ENCODE measurements around the gene CERS5. TPM values are rescaled to one million over a fixed set of nuclear protein-coding genes. Genes with fewer than 3 reads are reported as not detected.
A peak's percentile ranks its signal among the peaks of the same experiment; 100 is the strongest.

Gene CERS5
- total and polyA plus RNA-seq, 4 donors = 6.9 to 16.2 (median 8.2) TPM

GRCh38 chr12:50175716-50176026, 8.5 kb upstream of the CERS5 start:
- DNase-seq (ENCODE audit: low spot score) = no peak
- Histone ChIP-seq H3K9ac (ENCODE audit: low read depth in 1 of 2, low read length in 2 of 2) (no peak overlapping the region), H3K27me3 (ENCODE audit: control insufficient read depth in 4 of 4, insufficient read depth in 4 of 4, low read length in 3 of 4) (no peaks in the 10 kb centered on the region), H3K4me3 (ENCODE audit: low read depth in 1 of 3, low read length in 3 of 3) (no peak overlapping the region), H3K36me3 (ENCODE audit: control insufficient read depth in 4 of 4, insufficient read depth in 3 of 4, low read depth in 1 of 4, low read length in 3 of 4) (peaks cover 1 to 17% (median 10%) of the 10 kb centered on the region in 4 donors), H3K27ac (ENCODE audit: low read depth in 1 of 2, low read length in 2 of 2) (no peak overlapping the region), H3K9me3 (ENCODE audit: control insufficient read depth in 4 of 4, low read length in 3 of 4) (no peaks in the 10 kb centered on the region), H3K4me1 (ENCODE audit: control insufficient read depth in 4 of 4, insufficient read depth in 4 of 4, low read length in 3 of 4) (no peaks in the 10 kb centered on the region)
- 33% methylated on average over 1 of the region's 1 CpG for WGBS
- TF ChIP-seq YY1 (IDR thresholded peaks at IDR 0.05) (no peak), RAD21 (IDR thresholded peaks at IDR 0.05) (no peak), TAF1 (conservative IDR thresholded peaks at IDR 0.05) (no peak), FOXA1 (IDR thresholded peaks at IDR 0.05) (no peak), GABPA (IDR thresholded peaks at IDR 0.05 in 1 of 2, conservative IDR thresholded peaks at IDR 0.05 in 1 of 2) (no peak), CTCF (IDR thresholded peaks at IDR 0.05; ENCODE audit: low read depth, low read length, missing input control) (no peak), HNF4A (conservative IDR thresholded peaks at IDR 0.05) (no peak)
- TF ChIP-seq, protein P1, sequence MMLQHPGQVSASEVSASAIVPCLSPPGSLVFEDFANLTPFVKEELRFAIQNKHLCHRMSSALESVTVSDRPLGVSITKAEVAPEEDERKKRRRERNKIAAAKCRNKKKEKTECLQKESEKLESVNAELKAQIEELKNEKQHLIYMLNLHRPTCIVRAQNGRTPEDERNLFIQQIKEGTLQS (IDR thresholded peaks at IDR 0.05) = no peak

- H3K36me3 ChIP-seq (ENCODE audit: control insufficient read depth in 4 of 4, insufficient read depth in 3 of 4, low read depth in 1 of 4, low read length in 3 of 4) = peaks cover 1 to 17% (median 10%) of the 10 kb centered on the region in 4 donors
- no peaks in the 10 kb centered on the region for H3K27me3 ChIP-seq (ENCODE audit: control insufficient read depth in 4 of 4, insufficient read depth in 4 of 4, low read length in 3 of 4)
- 52% methylated on average over 16 of the region's 16 CpGs for WGBS
- no peak overlapping the region for H3K9ac ChIP-seq (ENCODE audit: low read depth in 1 of 2, low read length in 2 of 2)
- no peak overlapping the region for H3K4me3 ChIP-seq (ENCODE audit: low read depth in 1 of 3, low read length in 3 of 3)
- no peak for TF ChIP-seq SP1 (IDR thresholded peaks at IDR 0.05)
- TF ChIP-seq CTCF (IDR thresholded peaks at IDR 0.05; ENCODE audit: low read depth, low read length, missing input control) = peak; percentile 56
- peak; percentile 90 for TF ChIP-seq RAD21 (IDR thresholded peaks at IDR 0.05)
- no peak for TF ChIP-seq FOXA2 (IDR thresholded peaks at IDR 0.05)
- TF ChIP-seq TAF1 (conservative IDR thresholded peaks at IDR 0.05) = no peak
- TF ChIP-seq FOXA1 (IDR thresholded peaks at IDR 0.05) = no peak
- no peak for TF ChIP-seq REST (IDR thresholded peaks at IDR 0.05)
- no peak for TF ChIP-seq RXRA (IDR thresholded peaks at IDR 0.05)
- no peak for TF ChIP-seq YY1 (IDR thresholded peaks at IDR 0.05)
- no peak for TF ChIP-seq NR2F2 (IDR thresholded peaks at IDR 0.05)
- no peak for TF ChIP-seq JUND (IDR thresholded peaks at IDR 0.05)
- TF ChIP-seq, protein P2, sequence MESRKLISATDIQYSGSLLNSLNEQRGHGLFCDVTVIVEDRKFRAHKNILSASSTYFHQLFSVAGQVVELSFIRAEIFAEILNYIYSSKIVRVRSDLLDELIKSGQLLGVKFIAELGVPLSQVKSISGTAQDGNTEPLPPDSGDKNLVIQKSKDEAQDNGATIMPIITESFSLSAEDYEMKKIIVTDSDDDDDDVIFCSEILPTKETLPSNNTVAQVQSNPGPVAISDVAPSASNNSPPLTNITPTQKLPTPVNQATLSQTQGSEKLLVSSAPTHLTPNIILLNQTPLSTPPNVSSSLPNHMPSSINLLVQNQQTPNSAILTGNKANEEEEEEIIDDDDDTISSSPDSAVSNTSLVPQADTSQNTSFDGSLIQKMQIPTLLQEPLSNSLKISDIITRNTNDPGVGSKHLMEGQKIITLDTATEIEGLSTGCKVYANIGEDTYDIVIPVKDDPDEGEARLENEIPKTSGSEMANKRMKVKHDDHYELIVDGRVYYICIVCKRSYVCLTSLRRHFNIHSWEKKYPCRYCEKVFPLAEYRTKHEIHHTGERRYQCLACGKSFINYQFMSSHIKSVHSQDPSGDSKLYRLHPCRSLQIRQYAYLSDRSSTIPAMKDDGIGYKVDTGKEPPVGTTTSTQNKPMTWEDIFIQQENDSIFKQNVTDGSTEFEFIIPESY (IDR thresholded peaks at IDR 0.05) = no peak
- TF ChIP-seq, protein P1 (IDR thresholded peaks at IDR 0.05) = no peak
- no peak for DNase-seq (ENCODE audit: low spot score)
- no peaks in the 10 kb centered on the region for H3K4me1 ChIP-seq (ENCODE audit: control insufficient read depth in 4 of 4, insufficient read depth in 4 of 4, low read length in 3 of 4)
- no peak overlapping the region for H3K27ac ChIP-seq (ENCODE audit: low read depth in 1 of 2, low read length in 2 of 2)
- no peaks in the 10 kb centered on the region for H3K9me3 ChIP-seq (ENCODE audit: control insufficient read depth in 4 of 4, low read length in 3 of 4)
Measured at GRCh38 chr12:50174971-50175715, 8.0 kb upstream of the CERS5 start.

Data from liver (tissue), 9 donors.